ENCODE measurements around the gene TET3.

DNA sequence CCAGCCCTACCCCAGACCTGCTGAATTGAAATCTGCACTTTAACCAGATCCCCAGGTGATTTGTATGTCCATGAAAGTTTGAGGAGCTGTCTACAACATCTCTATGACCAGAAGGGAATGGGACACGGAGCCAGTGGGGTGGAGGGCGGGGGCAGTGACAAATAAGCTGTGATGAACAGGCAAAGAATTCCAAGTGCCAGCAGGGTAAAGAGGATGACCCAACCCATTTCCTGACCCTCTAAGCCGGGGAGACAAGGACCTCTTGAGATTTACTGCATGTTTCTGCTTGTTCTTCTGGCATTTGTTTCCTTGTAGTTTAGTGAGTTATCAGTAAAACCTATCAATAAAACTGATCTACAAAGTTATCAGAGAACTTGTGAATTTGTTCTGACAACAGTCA is 8.7 kb downstream of the TET3 start:
- TF ChIP-seq, protein P1, sequence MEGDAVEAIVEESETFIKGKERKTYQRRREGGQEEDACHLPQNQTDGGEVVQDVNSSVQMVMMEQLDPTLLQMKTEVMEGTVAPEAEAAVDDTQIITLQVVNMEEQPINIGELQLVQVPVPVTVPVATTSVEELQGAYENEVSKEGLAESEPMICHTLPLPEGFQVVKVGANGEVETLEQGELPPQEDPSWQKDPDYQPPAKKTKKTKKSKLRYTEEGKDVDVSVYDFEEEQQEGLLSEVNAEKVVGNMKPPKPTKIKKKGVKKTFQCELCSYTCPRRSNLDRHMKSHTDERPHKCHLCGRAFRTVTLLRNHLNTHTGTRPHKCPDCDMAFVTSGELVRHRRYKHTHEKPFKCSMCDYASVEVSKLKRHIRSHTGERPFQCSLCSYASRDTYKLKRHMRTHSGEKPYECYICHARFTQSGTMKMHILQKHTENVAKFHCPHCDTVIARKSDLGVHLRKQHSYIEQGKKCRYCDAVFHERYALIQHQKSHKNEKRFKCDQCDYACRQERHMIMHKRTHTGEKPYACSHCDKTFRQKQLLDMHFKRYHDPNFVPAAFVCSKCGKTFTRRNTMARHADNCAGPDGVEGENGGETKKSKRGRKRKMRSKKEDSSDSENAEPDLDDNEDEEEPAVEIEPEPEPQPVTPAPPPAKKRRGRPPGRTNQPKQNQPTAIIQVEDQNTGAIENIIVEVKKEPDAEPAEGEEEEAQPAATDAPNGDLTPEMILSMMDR (conservative IDR thresholded peaks at IDR 0.05 in 1 of 2, IDR thresholded peaks at IDR 0.05 in 1 of 2; ENCODE audit: low read depth in 1 of 2, low read length in 2 of 2): no peak
- no peak for TF ChIP-seq EZH2 (IDR thresholded peaks at IDR 0.05; ENCODE audit: low read length, missing control alignments)
